Measurements from ENCODE around the gene PALD1.

Gene PALD1

DNA sequence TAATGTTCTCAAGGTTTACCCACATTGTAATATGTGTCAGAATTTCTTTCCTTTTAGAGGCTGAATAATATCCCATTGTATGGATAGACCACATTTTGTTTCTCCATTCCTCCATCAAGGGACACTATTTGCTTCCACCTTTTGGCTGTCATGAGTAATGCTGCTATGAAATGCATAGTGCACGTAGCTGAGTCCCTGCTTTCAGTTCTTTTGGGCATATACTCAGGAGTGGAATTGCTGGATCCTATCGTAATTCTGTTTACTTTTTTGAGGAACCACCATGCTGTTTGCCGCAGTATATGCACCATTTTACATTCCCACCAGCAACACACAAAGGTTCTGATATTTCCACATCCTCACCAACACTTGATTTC is 64.0 kb downstream of the PALD1 start:
- Histone ChIP-seq H4K8ac (ENCODE audit: low read depth, low read length) (no peak overlapping the region), H3K14ac (ENCODE audit: low read length) (no peak overlapping the region), H2AK5ac (ENCODE audit: low read length) (no peak overlapping the region), H3K79me1 (ENCODE audit: low read length) (no peaks in the 10 kb centered on the region), H3K18ac (ENCODE audit: low read length) (no peak overlapping the region), H3K23ac (ENCODE audit: low read length) (no peak overlapping the region), H4K91ac (ENCODE audit: low read depth, low read length) (no peak overlapping the region), H3K4me1 (ENCODE audit: control insufficient read depth in 1 of 2, insufficient read depth in 2 of 2, low read length in 2 of 2) (no peaks in the 10 kb centered on the region), H2AFZ (ENCODE audit: insufficient read depth, low read length, poor library complexity) (no peak overlapping the region), H3K36me3 (ENCODE audit: control insufficient read depth in 1 of 2, insufficient read depth in 2 of 2, low read length in 2 of 2) (no peaks in the 10 kb centered on the region), H2BK5ac (ENCODE audit: low read depth, low read length, poor library complexity) (no peak overlapping the region), H3K4ac (ENCODE audit: low read depth, low read length) (no peak overlapping the region), H3K27me3 (ENCODE audit: insufficient read depth, low read length) (no peaks in the 10 kb centered on the region), H3K9ac (ENCODE audit: low read length) (no peak overlapping the region), H2BK120ac (ENCODE audit: insufficient read depth, low read length, poor library complexity) (no peak overlapping the region), H4K12ac (ENCODE audit: low read depth, low read length) (no peak overlapping the region), H3K9me3 (ENCODE audit: insufficient read depth, low read depth, low read length) (peaks cover 8% of the 10 kb centered on the region), H3K4me3 (ENCODE audit: low read depth, low read length) (no peak overlapping the region), H2BK12ac (ENCODE audit: low read length) (no peak overlapping the region), H3K27ac (ENCODE audit: low read depth, low read length) (no peak overlapping the region), H3K79me2 (ENCODE audit: control insufficient read depth, insufficient read depth, low read length, poor library complexity) (no peaks in the 10 kb centered on the region), H3K4me2 (ENCODE audit: low read length) (no peak overlapping the region)
- no peak for DNase-seq
- WGBS (ENCODE audit: extremely low coverage, insufficient coverage, insufficient read length): no CpG with 5 or more reads among the region's 3 CpGs

- Histone ChIP-seq H2BK5ac (ENCODE audit: low read depth, low read length, poor library complexity) (no peak overlapping the region), H3K4ac (ENCODE audit: low read depth, low read length) (no peak overlapping the region), H2AK5ac (ENCODE audit: low read length) (no peak overlapping the region), H3K27me3 (ENCODE audit: insufficient read depth, low read length) (no peaks in the 10 kb centered on the region), H2BK12ac (ENCODE audit: low read length) (no peak overlapping the region), H3K27ac (ENCODE audit: low read depth, low read length) (no peak overlapping the region), H3K9ac (ENCODE audit: low read length) (no peak overlapping the region), H3K79me1 (ENCODE audit: low read length) (no peaks in the 10 kb centered on the region), H3K23ac (ENCODE audit: low read length) (no peak overlapping the region), H3K79me2 (ENCODE audit: control insufficient read depth, insufficient read depth, low read length, poor library complexity) (no peaks in the 10 kb centered on the region), H3K36me3 (ENCODE audit: control insufficient read depth in 1 of 2, insufficient read depth in 2 of 2, low read length in 2 of 2) (no peaks in the 10 kb centered on the region), H4K91ac (ENCODE audit: low read depth, low read length) (no peak overlapping the region), H3K14ac (ENCODE audit: low read length) (no peak overlapping the region), H2BK120ac (ENCODE audit: insufficient read depth, low read length, poor library complexity) (no peak overlapping the region), H3K4me2 (ENCODE audit: low read length) (no peak overlapping the region), H3K18ac (ENCODE audit: low read length) (no peak overlapping the region), H3K4me1 (ENCODE audit: control insufficient read depth in 1 of 2, insufficient read depth in 2 of 2, low read length in 2 of 2) (no peaks in the 10 kb centered on the region), H3K9me3 (ENCODE audit: insufficient read depth, low read depth, low read length) (peaks cover 8% of the 10 kb centered on the region), H4K12ac (ENCODE audit: low read depth, low read length) (no peak overlapping the region), H2AFZ (ENCODE audit: insufficient read depth, low read length, poor library complexity) (no peak overlapping the region), H4K8ac (ENCODE audit: low read depth, low read length) (no peak overlapping the region), H3K4me3 (ENCODE audit: low read depth, low read length) (no peak overlapping the region)
- WGBS (ENCODE audit: extremely low coverage, insufficient coverage, insufficient read length): no CpG with 5 or more reads among the region's 1 CpG
- no peak for DNase-seq
Measured at GRCh38 chr10:70543911-70544310, 65.3 kb downstream of the PALD1 start.

DNA sequence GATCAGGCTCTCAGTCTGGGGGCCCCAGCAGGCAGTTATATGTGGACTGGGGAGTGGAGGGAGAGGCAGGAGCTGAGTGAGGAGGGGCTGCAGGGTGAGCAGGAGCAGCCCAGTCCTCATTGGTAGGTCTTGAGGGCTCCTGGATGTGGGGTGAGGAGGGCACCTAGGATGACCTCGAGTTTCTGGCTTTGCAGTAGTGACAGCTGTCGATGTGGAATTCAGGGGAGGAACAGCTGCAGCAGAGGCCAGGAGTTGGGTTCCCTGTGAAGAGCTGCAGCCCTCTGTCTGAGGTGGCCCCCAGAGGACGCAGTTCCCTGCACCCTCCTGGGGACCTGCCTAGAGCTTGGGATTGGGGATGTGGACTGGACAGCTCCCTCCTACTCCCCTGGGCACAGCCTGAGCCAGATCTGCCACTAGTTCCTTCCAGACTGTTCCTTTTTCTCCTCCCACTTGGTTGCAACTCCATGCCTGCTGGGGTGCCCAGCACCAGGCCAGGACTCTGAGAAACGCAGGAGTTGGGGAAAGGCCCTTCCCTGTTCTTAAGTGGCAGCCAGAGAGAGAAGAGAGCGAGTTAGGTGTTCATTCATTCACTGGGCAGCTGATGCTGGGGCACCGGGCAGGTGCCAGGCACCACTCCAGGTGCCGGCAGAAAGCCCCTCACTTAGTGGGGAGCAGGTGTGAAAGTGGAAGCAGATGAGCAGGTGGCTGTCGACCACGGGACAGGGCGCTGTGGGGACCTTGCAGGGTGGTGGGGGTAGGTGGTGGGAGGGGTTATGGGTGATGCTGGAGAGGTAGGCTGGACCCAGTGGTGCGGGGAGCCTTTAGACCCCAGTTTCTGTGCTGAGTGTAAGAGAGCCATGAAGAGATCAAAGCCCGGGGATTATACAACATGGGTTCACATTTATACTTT is 66.1 kb downstream of the PALD1 start:
- Histone ChIP-seq H4K91ac (ENCODE audit: low read depth, low read length) (no peak overlapping the region), H3K4me2 (ENCODE audit: low read length) (no peak overlapping the region), H3K9me3 (ENCODE audit: insufficient read depth, low read depth, low read length) (peaks cover 8% of the 10 kb centered on the region), H3K79me2 (ENCODE audit: control insufficient read depth, insufficient read depth, low read length, poor library complexity) (no peaks in the 10 kb centered on the region), H2AFZ (ENCODE audit: insufficient read depth, low read length, poor library complexity) (no peak overlapping the region), H4K12ac (ENCODE audit: low read depth, low read length) (no peak overlapping the region), H3K14ac (ENCODE audit: low read length) (no peak overlapping the region), H3K4me1 (ENCODE audit: control insufficient read depth in 1 of 2, insufficient read depth in 2 of 2, low read length in 2 of 2) (no peaks in the 10 kb centered on the region), H2AK5ac (ENCODE audit: low read length) (no peak overlapping the region), H3K27ac (ENCODE audit: low read depth, low read length) (no peak overlapping the region), H3K79me1 (ENCODE audit: low read length) (no peaks in the 10 kb centered on the region), H3K4me3 (ENCODE audit: low read depth, low read length) (no peak overlapping the region), H3K36me3 (ENCODE audit: control insufficient read depth in 1 of 2, insufficient read depth in 2 of 2, low read length in 2 of 2) (no peaks in the 10 kb centered on the region), H3K18ac (ENCODE audit: low read length) (no peak overlapping the region), H2BK5ac (ENCODE audit: low read depth, low read length, poor library complexity) (no peak overlapping the region), H2BK12ac (ENCODE audit: low read length) (no peak overlapping the region), H3K4ac (ENCODE audit: low read depth, low read length) (no peak overlapping the region), H3K27me3 (ENCODE audit: insufficient read depth, low read length) (no peaks in the 10 kb centered on the region), H2BK120ac (ENCODE audit: insufficient read depth, low read length, poor library complexity) (no peak overlapping the region), H3K9ac (ENCODE audit: low read length) (no peak overlapping the region), H4K8ac (ENCODE audit: low read depth, low read length) (no peak overlapping the region), H3K23ac (ENCODE audit: low read length) (no peak overlapping the region)
- WGBS (ENCODE audit: extremely low coverage, insufficient coverage, insufficient read length): no CpG with 5 or more reads among the region's 12 CpGs
- no peak for DNase-seq

DNA sequence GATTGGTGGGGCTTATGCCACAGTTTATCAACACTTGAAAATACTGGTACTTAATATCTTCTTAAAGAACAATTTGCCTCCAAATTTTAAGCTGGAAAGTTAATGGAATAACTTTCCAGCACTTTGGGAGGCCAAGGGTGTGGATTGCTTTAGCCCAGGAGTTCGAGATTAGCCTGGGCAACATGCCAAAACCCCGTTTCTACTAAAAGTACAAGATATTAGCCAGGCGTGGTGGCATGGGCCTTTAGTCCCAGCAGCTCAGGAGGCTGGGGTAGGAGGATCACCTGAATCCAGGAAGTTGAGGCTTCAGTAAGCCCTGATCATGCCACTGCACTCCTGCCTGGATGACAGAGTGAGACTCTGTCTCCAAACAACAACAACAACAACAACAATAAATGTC is 68.0 kb downstream of the PALD1 start:
- Histone ChIP-seq H3K4me3 (ENCODE audit: low read depth, low read length) (no peak overlapping the region), H3K27me3 (ENCODE audit: insufficient read depth, low read length) (no peaks in the 10 kb centered on the region), H3K27ac (ENCODE audit: low read depth, low read length) (no peak overlapping the region), H2AK5ac (ENCODE audit: low read length) (no peak overlapping the region), H3K4me2 (ENCODE audit: low read length) (no peak overlapping the region), H4K91ac (ENCODE audit: low read depth, low read length) (no peak overlapping the region), H3K36me3 (ENCODE audit: control insufficient read depth in 1 of 2, insufficient read depth in 2 of 2, low read length in 2 of 2) (no peaks in the 10 kb centered on the region), H4K12ac (ENCODE audit: low read depth, low read length) (no peak overlapping the region), H3K9me3 (ENCODE audit: insufficient read depth, low read depth, low read length) (peaks cover 8% of the 10 kb centered on the region), H3K79me1 (ENCODE audit: low read length) (no peaks in the 10 kb centered on the region), H2BK120ac (ENCODE audit: insufficient read depth, low read length, poor library complexity) (no peak overlapping the region), H3K23ac (ENCODE audit: low read length) (no peak overlapping the region), H4K8ac (ENCODE audit: low read depth, low read length) (no peak overlapping the region), H3K4me1 (ENCODE audit: control insufficient read depth in 1 of 2, insufficient read depth in 2 of 2, low read length in 2 of 2) (no peaks in the 10 kb centered on the region), H2BK12ac (ENCODE audit: low read length) (no peak overlapping the region), H3K14ac (ENCODE audit: low read length) (no peak overlapping the region), H3K79me2 (ENCODE audit: control insufficient read depth, insufficient read depth, low read length, poor library complexity) (no peaks in the 10 kb centered on the region), H2BK5ac (ENCODE audit: low read depth, low read length, poor library complexity) (no peak overlapping the region), H3K18ac (ENCODE audit: low read length) (no peak overlapping the region), H2AFZ (ENCODE audit: insufficient read depth, low read length, poor library complexity) (no peak overlapping the region), H3K4ac (ENCODE audit: low read depth, low read length) (no peak overlapping the region), H3K9ac (ENCODE audit: low read length) (no peak overlapping the region)
- DNase-seq: no peak
- no CpG with 5 or more reads among the region's 3 CpGs for WGBS (ENCODE audit: extremely low coverage, insufficient coverage, insufficient read length)

Measured in trophoblast cell (in vitro differentiated cells and primary cell).